Uterus (tissue), 4 donors: ENCODE data around the gene TIMM44. TPM values are rescaled to one million over a fixed set of nuclear protein-coding genes. Genes with fewer than 3 reads are reported as not detected.
A peak's percentile ranks its signal among the peaks of the same experiment; 100 is the strongest.

Experiments used
- DNase-seq, 2 donors: peaks; one replicate each; pipeline ENCODE4 v3.0.0-alpha.2; 2019 to 2020
- H3K27ac ChIP-seq, 2 donors: fragments of 200-600 bp; sonication (generic); 1 replicate in 1 of 2; 2 replicates in 1 of 2; pipeline ENCODE4 v1.5.1; 2016 to 2018
- H3K27me3 ChIP-seq, 2 donors: fragments of 200-600 bp; sonication (generic); one replicate each; pipeline ENCODE4 v1.5.1; 2018 to 2019; ENCODE audit warnings: control low read depth in 1 of 2
- H3K36me3 ChIP-seq, 2 donors: fragments of 200-600 bp; sonication (generic); one replicate each; pipeline ENCODE4 v1.5.1; 2019; ENCODE audit warnings: control low read depth in 1 of 2
- H3K4me1 ChIP-seq, 2 donors: fragments of 200-600 bp; sonication (generic); one replicate each; pipeline ENCODE4 v1.5.1; 2018 to 2019; ENCODE audit warnings: control low read depth in 1 of 2
- H3K4me3 ChIP-seq, 2 donors: fragments of 200-600 bp; sonication (generic); 1 replicate in 1 of 2; 2 replicates in 1 of 2; pipeline ENCODE4 v1.5.1; 2018 to 2019; ENCODE audit warnings: mild to moderate bottlenecking in 1 of 2
- H3K9me3 ChIP-seq, 2 donors: fragments of 200-600 bp; sonication (generic); one replicate each; pipeline ENCODE4 v1.5.1; 2019; ENCODE audit warnings: control low read depth in 1 of 2
- CTCF ChIP-seq, 4 experiments: fragments of 200-600 bp in 2 of 4; fragments of 450-650 bp in 2 of 4; sonication (generic) in 2 of 4; IDR thresholded peaks; one replicate each; pipeline ENCODE4 v1.5.1; 2016 to 2019; ENCODE audit warnings: antibody characterized with exemption in 4 of 4, mild to moderate bottlenecking in 2 of 4, moderate library complexity in 1 of 4
- POLR2A ChIP-seq, 2 donors: fragments of 450-650 bp; IDR thresholded peaks; one replicate each; pipeline ENCODE4 v1.6.1; 2016; ENCODE audit warnings: antibody characterized with exemption in 2 of 2, mild to moderate bottlenecking in 1 of 2, moderate library complexity in 1 of 2
- intact Hi-C: fragments of 100-400 bp; cut with DNase I; formaldehyde crosslinking; loops from one replicate; pipeline ENCODE4 v1.15.1; 2023; ENCODE audit warnings: low total_unique reads
- total RNA-seq, 4 donors: library from RNA; depleted of rRNA in 3 of 4; stranded (reverse); fragments of >200 nt in 3 of 4; gene quantifications; one replicate each; pipeline versions ENCODE4 v1.1.0 to v1.2.4, GENCODE V29; 2014 to 2023
- donor health status: DM: yes; HTN: yes; CAD: no.

The TIMM44 gene
- total RNA-seq, 4 donors from 2014 or later = 41.1 to 117 (median 62.9) TPM

GRCh38 chr19:7904074-7905020 is 39.1 kb downstream of the TIMM44 start:
- peak; percentile 58 to 72 for DNase-seq
- H3K27ac ChIP-seq = peak overlapping the region; percentile 83 to 90
- H3K9me3 ChIP-seq = no peaks in the 10 kb centered on the region
- H3K36me3 ChIP-seq = no peaks in the 10 kb centered on the region
- no peaks in the 10 kb centered on the region for H3K27me3 ChIP-seq
- intact Hi-C loops = no loop called here
- peaks cover 10 to 14% of the 10 kb centered on the region in 2 donors for H3K4me1 ChIP-seq
- TF ChIP-seq CTCF (IDR thresholded peaks at IDR 0.05) (no peak), POLR2A (IDR thresholded peaks at IDR 0.05) (no peak)
- H3K4me3 ChIP-seq = peak overlapping the region; percentile 57 to 79

GRCh38 chr19:7903244-7904073 is 40.0 kb downstream of the TIMM44 start, which contains the start of gene MAP2K7:
Gene MAP2K7, plus strand, starts transcription at chr19:7903877. Its CDS starts 68 bp downstream, at chr19:7903945.
- Histone ChIP-seq H3K9me3 (no peaks in the 10 kb centered on the region), H3K27ac (peak within 1 kb of the TSS; percentile 83 to 90), H3K4me1 (peaks cover 10 to 14% of the 10 kb centered on the region in 2 donors), H3K36me3 (no peaks in the 10 kb centered on the region), H3K27me3 (no peaks in the 10 kb centered on the region), H3K4me3 (peak within 1 kb of the TSS; percentile 57 to 79)
- peak; percentile 100 for DNase-seq
- TF ChIP-seq CTCF (IDR thresholded peaks at IDR 0.05) = peak; percentile 60 to 91 (median 66)
- TF ChIP-seq POLR2A (IDR thresholded peaks at IDR 0.05) = peak; percentile 67 to 89
- intact Hi-C loops = no loop called here

- Histone ChIP-seq H3K27me3 (no peaks in the 10 kb centered on the region), H3K27ac (peak overlapping the region; percentile 81 to 85), H3K36me3 (no peaks in the 10 kb centered on the region), H3K4me1 (peaks cover 10 to 14% of the 10 kb centered on the region in 2 donors), H3K9me3 (no peaks in the 10 kb centered on the region), H3K4me3 (peak overlapping the region; percentile 47)
- intact Hi-C loops = no loop called here
- peak in 1 of 2 donors; percentile 39 for DNase-seq
- TF ChIP-seq CTCF (IDR thresholded peaks at IDR 0.05) = no peak
- TF ChIP-seq POLR2A (IDR thresholded peaks at IDR 0.05) = no peak
Observed at GRCh38 chr19:7902796-7903243, 40.6 kb downstream of the TIMM44 start.

- H3K27me3 ChIP-seq = no peaks in the 10 kb centered on the region
- TF ChIP-seq CTCF (IDR thresholded peaks at IDR 0.05) = no peak
- no peak for TF ChIP-seq POLR2A (IDR thresholded peaks at IDR 0.05)
- no peak overlapping the region for H3K4me3 ChIP-seq
- H3K36me3 ChIP-seq = no peaks in the 10 kb centered on the region
- H3K9me3 ChIP-seq = no peaks in the 10 kb centered on the region
- no peak overlapping the region for H3K27ac ChIP-seq
- intact Hi-C loops = no loop called here
- H3K4me1 ChIP-seq = peaks cover 10 to 14% of the 10 kb centered on the region in 2 donors
- no peak for DNase-seq
Observed at GRCh38 chr19:7901337-7901736, 42.1 kb downstream of the TIMM44 start.
